ENCODE results near the gene FAM240B. TPM values are rescaled to one million over a fixed set of nuclear protein-coding genes. Genes with fewer than 3 reads are reported as not detected.

Gene FAM240B
- total RNA-seq, 1 donor from 2014 or later, result not detected

- no peak overlapping the region for H3K27ac Mint-ChIP-seq (ENCODE audit: unreplicated experiment)
- H3K9me3 Mint-ChIP-seq (ENCODE audit: unreplicated experiment), result no peaks in the 10 kb centered on the region
- no peak overlapping the region for H3K4me3 Mint-ChIP-seq (ENCODE audit: unreplicated experiment)
- no peak for TF ChIP-seq CTCF (IDR thresholded peaks at IDR 0.05; ENCODE audit: unreplicated experiment)
- peaks cover 6% of the 10 kb centered on the region for H3K4me1 Mint-ChIP-seq (ENCODE audit: unreplicated experiment)
- no peak for DNase-seq (ENCODE audit: low spot score)
- no peaks in the 10 kb centered on the region for H3K27me3 Mint-ChIP-seq (ENCODE audit: unreplicated experiment)
- H3K36me3 Mint-ChIP-seq (ENCODE audit: low read depth, unreplicated experiment), result no peaks in the 10 kb centered on the region
Measured at GRCh38 chr9:38689678-38690077, 30.3 kb downstream of the FAM240B start.

- Mint-ChIP-seq H3K36me3 (ENCODE audit: low read depth, unreplicated experiment) (no peaks in the 10 kb centered on the region), H3K27ac (ENCODE audit: unreplicated experiment) (no peak overlapping the region), H3K4me1 (ENCODE audit: unreplicated experiment) (peaks cover 11% of the 10 kb centered on the region), H3K9me3 (ENCODE audit: unreplicated experiment) (no peaks in the 10 kb centered on the region), H3K4me3 (ENCODE audit: unreplicated experiment) (no peak overlapping the region), H3K27me3 (ENCODE audit: unreplicated experiment) (no peaks in the 10 kb centered on the region)
- DNase-seq (ENCODE audit: low spot score), result no peak
- TF ChIP-seq CTCF (IDR thresholded peaks at IDR 0.05; ENCODE audit: unreplicated experiment), result no peak
Measured at GRCh38 chr9:38687992-38688391, 31.9 kb downstream of the FAM240B start.

GRCh38 chr9:38687389-38687842, 32.5 kb downstream of the FAM240B start:
- H3K9me3 Mint-ChIP-seq (ENCODE audit: unreplicated experiment), result no peaks in the 10 kb centered on the region
- H3K4me1 Mint-ChIP-seq (ENCODE audit: unreplicated experiment), result peaks cover 17% of the 10 kb centered on the region
- no peak for DNase-seq (ENCODE audit: low spot score)
- H3K27ac Mint-ChIP-seq (ENCODE audit: unreplicated experiment), result no peak overlapping the region
- no peak for TF ChIP-seq CTCF (IDR thresholded peaks at IDR 0.05; ENCODE audit: unreplicated experiment)
- H3K4me3 Mint-ChIP-seq (ENCODE audit: unreplicated experiment), result no peak overlapping the region
- no peaks in the 10 kb centered on the region for H3K27me3 Mint-ChIP-seq (ENCODE audit: unreplicated experiment)
- no peaks in the 10 kb centered on the region for H3K36me3 Mint-ChIP-seq (ENCODE audit: low read depth, unreplicated experiment)

- peaks cover 18% of the 10 kb centered on the region for H3K4me1 Mint-ChIP-seq (ENCODE audit: unreplicated experiment)
- no peaks in the 10 kb centered on the region for H3K27me3 Mint-ChIP-seq (ENCODE audit: unreplicated experiment)
Measured at GRCh38 chr9:38686933-38687332, 33.0 kb downstream of the FAM240B start.

DNA sequence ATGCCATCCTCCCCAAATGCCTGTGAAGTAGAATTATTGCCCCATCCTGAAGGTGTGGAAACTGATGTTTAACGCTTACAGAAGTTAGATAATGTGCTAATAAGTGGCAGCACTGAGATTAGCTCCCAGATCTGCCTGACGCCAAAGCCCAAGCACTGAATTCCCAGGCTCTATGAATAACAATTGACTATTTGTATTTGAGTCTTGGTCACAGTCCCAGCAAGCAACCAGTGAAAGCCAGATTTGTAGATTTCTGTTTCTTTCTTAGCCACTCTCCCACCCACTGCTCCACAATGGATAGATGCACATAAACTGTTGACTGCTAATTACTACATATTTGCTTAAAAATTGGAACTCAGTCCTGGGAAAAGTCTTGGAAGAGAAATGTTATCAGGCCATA, 34.4 kb downstream of the FAM240B start:
- H3K4me1 Mint-ChIP-seq (ENCODE audit: unreplicated experiment), result peaks cover 18% of the 10 kb centered on the region
- no peak overlapping the region for H3K27ac Mint-ChIP-seq (ENCODE audit: unreplicated experiment)
- no peak for TF ChIP-seq CTCF (IDR thresholded peaks at IDR 0.05; ENCODE audit: unreplicated experiment)
- no peak overlapping the region for H3K4me3 Mint-ChIP-seq (ENCODE audit: unreplicated experiment)
- H3K9me3 Mint-ChIP-seq (ENCODE audit: unreplicated experiment), result no peaks in the 10 kb centered on the region
- DNase-seq (ENCODE audit: low spot score), result no peak
- no peaks in the 10 kb centered on the region for H3K27me3 Mint-ChIP-seq (ENCODE audit: unreplicated experiment)
- H3K36me3 Mint-ChIP-seq (ENCODE audit: low read depth, unreplicated experiment), result no peaks in the 10 kb centered on the region

More at GRCh38 chr9:38686933-38687332, 33.0 kb downstream of the FAM240B start:
- no peak for DNase-seq (ENCODE audit: low spot score)
- no peak overlapping the region for H3K4me3 Mint-ChIP-seq (ENCODE audit: unreplicated experiment)
- H3K27ac Mint-ChIP-seq (ENCODE audit: unreplicated experiment), result no peak overlapping the region
- no peaks in the 10 kb centered on the region for H3K9me3 Mint-ChIP-seq (ENCODE audit: unreplicated experiment)
- no peak for TF ChIP-seq CTCF (IDR thresholded peaks at IDR 0.05; ENCODE audit: unreplicated experiment)
- H3K36me3 Mint-ChIP-seq (ENCODE audit: low read depth, unreplicated experiment), result no peaks in the 10 kb centered on the region

Measured in endothelial cell (in vitro differentiated cells).